Natural killer cell (primary cell): ENCODE results near the gene AHR. TPM values are rescaled to one million over a fixed set of nuclear protein-coding genes. Genes with fewer than 3 reads are reported as not detected.
"Not testable (repeated sequence)": the region's sequence is repeated elsewhere in the genome, so short reads cannot be mapped to it uniquely, and the experiment has no call there.

Experiments used
- ATAC-seq, 3 donors: fragments of 150-1000 bp in 2 of 3; fragments of 200-7000 bp in 1 of 3; cut with Tn5 transposase; 1 replicate in 1 of 3; 2 replicates in 2 of 3; pipeline ENCODE4 v1.10.0; 2021; ENCODE audit warnings: mild to moderate bottlenecking in 2 of 3, moderate library complexity in 2 of 3
- DNase-seq, 2 donors: peaks; one replicate each; pipeline versions ENCODE4 v3.0.0 to v3.0.0-alpha.2; 2013 to 2021; ENCODE audit warnings: mixed read lengths in 1 of 2
- H3K27ac ChIP-seq: one replicate; pipeline ENCODE4 v1.5.1; 2013; ENCODE audit warnings: mild to moderate bottlenecking, low read length
- H3K27me3 ChIP-seq: one replicate; pipeline ENCODE4 v1.6.1; 2013; ENCODE audit warnings: low read length; ENCODE audit not compliant: control insufficient read depth, insufficient read depth
- H3K36me3 ChIP-seq: one replicate; pipeline ENCODE4 v1.6.1; 2013; ENCODE audit warnings: low read length; ENCODE audit not compliant: control insufficient read depth, insufficient read depth
- H3K4me1 ChIP-seq: one replicate; pipeline ENCODE4 v1.6.1; 2013; ENCODE audit warnings: low read length; ENCODE audit not compliant: control insufficient read depth, insufficient read depth
- H3K4me3 ChIP-seq: one replicate; pipeline ENCODE4 v1.5.1; 2013; ENCODE audit warnings: low read length
- H3K9me3 ChIP-seq: one replicate; pipeline ENCODE4 v1.6.1; 2013; ENCODE audit warnings: low read length; ENCODE audit not compliant: control insufficient read depth, insufficient read depth
- H3K27ac Mint-ChIP-seq, 2 donors: one replicate each; pipeline ENCODE4 v1.8.0; 2022; ENCODE audit warnings: mild to moderate bottlenecking in 2 of 2, mixed read lengths in 2 of 2, moderate library complexity in 1 of 2
- H3K27me3 Mint-ChIP-seq, 2 donors: one replicate each; pipeline ENCODE4 v1.8.0; 2022; ENCODE audit warnings: low read depth in 2 of 2, mixed read lengths in 2 of 2
- H3K36me3 Mint-ChIP-seq: one replicate; pipeline ENCODE4 v1.8.0; 2022; ENCODE audit warnings: mixed read lengths
- H3K4me1 Mint-ChIP-seq, 2 donors: one replicate each; pipeline ENCODE4 v1.8.0; 2022; ENCODE audit warnings: mixed read lengths in 2 of 2
- H3K4me3 Mint-ChIP-seq: one replicate; pipeline ENCODE4 v1.8.0; 2022; ENCODE audit warnings: mild to moderate bottlenecking, moderate library complexity, mixed read lengths
- H3K9me3 Mint-ChIP-seq, 2 donors: one replicate each; pipeline ENCODE4 v1.8.0; 2022; ENCODE audit warnings: mixed read lengths in 2 of 2
- CTCF ChIP-seq: fragments of 200-600 bp; IDR thresholded peaks from one replicate; pipeline ENCODE4 v1.8.0; 2022; ENCODE audit warnings: antibody characterized with exemption
- WGBS: methylation state at CpG from one replicate; pipeline ENCODE4 v1.1.7; 2013; ENCODE audit warnings: missing lambda C conversion rate; ENCODE audit not compliant: insufficient coverage; 5-methylcytosine and 5-hydroxymethylcytosine counted together
- intact Hi-C: fragments of 100-400 bp; cut with micrococcal nuclease; formaldehyde crosslinking; loops from one replicate; pipeline ENCODE4 v1.14.2; 2022
- total RNA-seq, 4 donors: library from RNA; stranded (reverse); fragments of 120-200 nt in 1 of 4; gene quantifications; one replicate each; pipeline versions ENCODE4 v1.2.3 to v1.2.4, GENCODE V29; 2013 to 2022

AHR gene
- total RNA-seq, 3 donors from 2014 or later (not counting 1 experiment from before 2014, with no cell fraction given), result 20.7 to 54.7 (median 44.9) TPM

- intact Hi-C loops, result no loop called here
- no peaks in the 10 kb centered on the region for H3K4me1 Mint-ChIP-seq
- no peaks in the 10 kb centered on the region for H3K27me3 Mint-ChIP-seq
- no peak overlapping the region for H3K4me3 ChIP-seq
- TF ChIP-seq CTCF, result no peak
- no peak overlapping the region for H3K27ac Mint-ChIP-seq
- no peaks in the 10 kb centered on the region for H3K9me3 Mint-ChIP-seq
- H3K36me3 ChIP-seq, result no peaks in the 10 kb centered on the region
- H3K9me3 ChIP-seq, result peaks cover 6% of the 10 kb centered on the region
- DNase-seq (no peak), ATAC-seq (no peak)
- H3K27me3 ChIP-seq, result no peaks in the 10 kb centered on the region
- 100% methylated on average over 1 of the region's 1 CpG for WGBS
- no peaks in the 10 kb centered on the region for H3K4me1 ChIP-seq
- no peak overlapping the region for H3K4me3 Mint-ChIP-seq
- no peaks in the 10 kb centered on the region for H3K36me3 Mint-ChIP-seq
- H3K27ac ChIP-seq, result no peak overlapping the region
These were observed 94.4 kb downstream of the AHR start for GRCh38 chr7:17392846-17393245.

- DNase-seq, H3K4me3 Mint-ChIP-seq, H3K9me3 Mint-ChIP-seq, H3K36me3 ChIP-seq, H3K9me3 ChIP-seq, H3K27me3 ChIP-seq, ATAC-seq, intact Hi-C loops, H3K4me1 Mint-ChIP-seq, H3K4me1 ChIP-seq, H3K36me3 Mint-ChIP-seq, H3K4me3 ChIP-seq, H3K27me3 Mint-ChIP-seq, H3K27ac Mint-ChIP-seq, H3K27ac ChIP-seq: not testable (repeated sequence)
- 68% methylated on average over 4 of the region's 4 CpGs for WGBS
These were observed 96.1 kb downstream of the AHR start for GRCh38 chr7:17394563-17394962.
